Activated CD8-positive, alpha-beta T cell treated with anti-CD3 and anti-CD28 coated beads for 36 hours (primary cell): ENCODE results near the gene MDM4. TPM values are rescaled to one million over a fixed set of nuclear protein-coding genes. Genes with fewer than 3 reads are reported as not detected.

ENCODE experiments used
- ATAC-seq: fragments of 200-7000 bp; cut with Tn5 transposase; one replicate; pipeline ENCODE4 v1.10.0; 2021; ENCODE audit warnings: mild to moderate bottlenecking, moderate library complexity
- CTCF ChIA-PET: fragments of 350-600 bp; sonication (Branson Sonifier 250); formaldehyde crosslinking; loops from one replicate; lab custom pipeline; 2021; ENCODE audit warnings: antibody characterized with exemption; lab: Charles Lee
- POLR2A ChIA-PET: fragments of 350-600 bp; sonication (Branson Sonifier 250); formaldehyde crosslinking; loops from one replicate; lab custom pipeline; 2021; ENCODE audit warnings: antibody characterized with exemption; lab: Charles Lee
- DNase-seq: peaks from one replicate; pipeline ENCODE4 v3.0.0-alpha.2; 2020
- H3K27ac Mint-ChIP-seq: one replicate; pipeline ENCODE4 v1.8.0; 2021; ENCODE audit warnings: mild to moderate bottlenecking, mixed read lengths
- H3K27me3 Mint-ChIP-seq: one replicate; pipeline ENCODE4 v1.8.0; 2021; ENCODE audit warnings: mixed read lengths
- H3K36me3 Mint-ChIP-seq: one replicate; pipeline ENCODE4 v1.8.0; 2021; ENCODE audit warnings: low read depth, mixed read lengths
- H3K4me1 Mint-ChIP-seq: one replicate; pipeline ENCODE4 v1.8.0; 2021; ENCODE audit warnings: low read depth, mixed read lengths
- H3K4me3 Mint-ChIP-seq: one replicate; pipeline ENCODE4 v1.8.0; 2021; ENCODE audit warnings: mild to moderate bottlenecking, moderate library complexity, mixed read lengths
- H3K9me3 Mint-ChIP-seq: one replicate; pipeline ENCODE4 v1.8.0; 2021; ENCODE audit warnings: mixed read lengths
- CTCF ChIP-seq: fragments of 200-600 bp; IDR thresholded peaks from one replicate; pipeline ENCODE4 v1.8.0; 2022; ENCODE audit warnings: antibody characterized with exemption, mild to moderate bottlenecking
- intact Hi-C: fragments of 100-400 bp; cut with micrococcal nuclease; formaldehyde crosslinking; loops from one replicate; pipeline ENCODE4 v1.10.0; 2022
- total RNA-seq, 2 experiments: library from RNA; stranded (reverse); gene quantifications; one replicate each; pipeline ENCODE4 v1.2.3, GENCODE V29; 2021

The MDM4 gene
- total RNA-seq, 2 experiments from 2014 or later, result 89.6 to 94.8 TPM

GRCh38 chr1:204499511-204500468 lies 16.4 kb upstream of the MDM4 start:
- Mint-ChIP-seq H3K4me1 (peaks cover 27% of the 10 kb centered on the region), H3K36me3 (no peaks in the 10 kb centered on the region), H3K4me3 (no peak overlapping the region), H3K27ac (no peak overlapping the region), H3K9me3 (no peaks in the 10 kb centered on the region), H3K27me3 (no peaks in the 10 kb centered on the region)
- no peak for ATAC-seq
- POLR2A ChIA-PET, result interaction anchor here (1.6 to 1.7 kb wide), 2 partner anchors 37 to 53 kb away, joined by 4 to 6 read pairs; no protein-coding TSS in a partner anchor
- CTCF ChIA-PET, result interaction anchor here (0.7 to 20.8 kb wide), 10 partner anchors 8 to 307 kb away, joined by 3 to 1122 read pairs (median 6); partner anchors contain the start of gene MDM4
- intact Hi-C loops, result loop anchor here (5.0 kb wide), 1 partner anchor 67 kb away; no protein-coding TSS in a partner anchor
- TF ChIP-seq CTCF, result no peak
- no peak for DNase-seq

- Mint-ChIP-seq H3K9me3 (no peaks in the 10 kb centered on the region), H3K4me3 (no peak overlapping the region), H3K4me1 (peaks cover 21% of the 10 kb centered on the region), H3K27me3 (peaks cover 3% of the 10 kb centered on the region), H3K36me3 (peaks cover 5% of the 10 kb centered on the region), H3K27ac (no peak overlapping the region)
- ChIA-PET CTCF (interaction anchor here (0.6 to 20.8 kb wide), 22 partner anchors 9 to 305 kb away, joined by 3 to 1122 read pairs (median 10); partner anchors contain the start of genes GOLT1A, MDM4 and PIK3C2B), POLR2A (interaction anchor here (0.8 to 1.7 kb wide), 5 partner anchors 8 to 71 kb away, joined by 3 to 15 read pairs (median 3); partner anchors contain the start of gene PIK3C2B)
- intact Hi-C loops, result loop anchor here (5.0 kb wide), 1 partner anchor 70 kb away; no protein-coding TSS in a partner anchor
- ATAC-seq (no peak), DNase-seq (no peak)
- no peak for TF ChIP-seq CTCF
Measured at GRCh38 chr1:204502241-204502640, 14.0 kb upstream of the MDM4 start.

- intact Hi-C loops, result loop anchor here (1.0 to 5.0 kb wide), 2 partner anchors 57 to 71 kb away; no protein-coding TSS in a partner anchor
- ChIA-PET POLR2A (interaction anchor here (0.6 to 1.7 kb wide), 5 partner anchors 9 to 93 kb away, joined by 3 to 15 read pairs (median 7); partner anchors contain the start of gene PIK3C2B), CTCF (interaction anchor here (0.6 to 20.8 kb wide), 47 partner anchors 9 to 800 kb away, joined by 3 to 1122 read pairs (median 6); partner anchors contain the start of genes GOLT1A, MDM4 and PIK3C2B)
- Mint-ChIP-seq H3K27ac (peak overlapping the region; percentile 52), H3K27me3 (peaks cover 3% of the 10 kb centered on the region), H3K4me1 (peaks cover 24% of the 10 kb centered on the region), H3K4me3 (no peak overlapping the region), H3K9me3 (no peaks in the 10 kb centered on the region), H3K36me3 (peaks cover 5% of the 10 kb centered on the region)
- TF ChIP-seq CTCF, result peak; percentile 90
- no peak for DNase-seq
- no peak for ATAC-seq
Measured at GRCh38 chr1:204503122-204503912, 12.9 kb upstream of the MDM4 start.

GRCh38 chr1:204503913-204504519 lies 12.2 kb upstream of the MDM4 start:
- H3K9me3 Mint-ChIP-seq, result no peaks in the 10 kb centered on the region
- peaks cover 26% of the 10 kb centered on the region for H3K4me1 Mint-ChIP-seq
- ChIA-PET CTCF (interaction anchor here (0.7 to 20.8 kb wide), 31 partner anchors 8 to 123 kb away, joined by 3 to 1122 read pairs (median 7); partner anchors contain the start of genes MDM4 and PIK3C2B), POLR2A (interaction anchor here (1.7 to 5.1 kb wide), 2 partner anchors 13 to 57 kb away, joined by 11 to 80 read pairs; partner anchors contain the start of gene MDM4)
- H3K27ac Mint-ChIP-seq, result no peak overlapping the region
- intact Hi-C loops, result loop anchor here (1.0 to 5.0 kb wide), 2 partner anchors 58 to 72 kb away; no protein-coding TSS in a partner anchor
- H3K4me3 Mint-ChIP-seq, result no peak overlapping the region
- DNase-seq (no peak), ATAC-seq (no peak)
- H3K36me3 Mint-ChIP-seq, result peaks cover 5% of the 10 kb centered on the region
- no peak for TF ChIP-seq CTCF
- peaks cover 3% of the 10 kb centered on the region for H3K27me3 Mint-ChIP-seq
